HCEC 1CT (cell line): ENCODE results near the gene PACS2.
"Not testable (repeated sequence)": the region's sequence is repeated elsewhere in the genome, so short reads cannot be mapped to it uniquely, and the experiment has no call there.

Source experiments
- DNase-seq: peaks from one replicate; pipeline ENCODE4 v3.0.0-alpha.2; 2017

PACS2 gene

DNA sequence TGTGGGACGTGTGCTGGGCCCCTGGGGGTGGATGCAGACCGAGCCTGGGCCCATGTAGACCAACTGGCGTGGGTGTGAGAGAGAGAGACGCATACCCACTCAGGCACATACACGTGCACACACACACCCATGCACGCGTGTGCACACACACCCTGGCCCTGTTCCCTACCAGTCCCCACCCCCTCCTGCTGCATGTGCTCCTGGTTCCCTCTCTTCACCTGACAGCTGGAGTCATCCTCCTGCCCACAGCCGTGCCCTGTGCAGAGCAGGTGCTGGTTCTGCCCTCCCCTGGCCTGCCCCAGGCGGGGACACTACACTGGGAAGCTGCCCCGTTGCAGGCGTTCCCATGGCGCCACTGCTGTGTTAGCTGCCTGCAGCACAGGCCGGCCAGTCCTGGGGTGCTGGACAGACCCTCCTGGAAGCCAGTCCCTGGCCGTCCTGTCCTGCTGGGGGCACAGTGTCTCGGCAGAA, 18.5 kb downstream of the PACS2 start:
- DNase-seq: no peak

- DNase-seq: no peak
These were observed 19.2 kb downstream of the PACS2 start for GRCh38 chr14:105333613-105334364.

DNA sequence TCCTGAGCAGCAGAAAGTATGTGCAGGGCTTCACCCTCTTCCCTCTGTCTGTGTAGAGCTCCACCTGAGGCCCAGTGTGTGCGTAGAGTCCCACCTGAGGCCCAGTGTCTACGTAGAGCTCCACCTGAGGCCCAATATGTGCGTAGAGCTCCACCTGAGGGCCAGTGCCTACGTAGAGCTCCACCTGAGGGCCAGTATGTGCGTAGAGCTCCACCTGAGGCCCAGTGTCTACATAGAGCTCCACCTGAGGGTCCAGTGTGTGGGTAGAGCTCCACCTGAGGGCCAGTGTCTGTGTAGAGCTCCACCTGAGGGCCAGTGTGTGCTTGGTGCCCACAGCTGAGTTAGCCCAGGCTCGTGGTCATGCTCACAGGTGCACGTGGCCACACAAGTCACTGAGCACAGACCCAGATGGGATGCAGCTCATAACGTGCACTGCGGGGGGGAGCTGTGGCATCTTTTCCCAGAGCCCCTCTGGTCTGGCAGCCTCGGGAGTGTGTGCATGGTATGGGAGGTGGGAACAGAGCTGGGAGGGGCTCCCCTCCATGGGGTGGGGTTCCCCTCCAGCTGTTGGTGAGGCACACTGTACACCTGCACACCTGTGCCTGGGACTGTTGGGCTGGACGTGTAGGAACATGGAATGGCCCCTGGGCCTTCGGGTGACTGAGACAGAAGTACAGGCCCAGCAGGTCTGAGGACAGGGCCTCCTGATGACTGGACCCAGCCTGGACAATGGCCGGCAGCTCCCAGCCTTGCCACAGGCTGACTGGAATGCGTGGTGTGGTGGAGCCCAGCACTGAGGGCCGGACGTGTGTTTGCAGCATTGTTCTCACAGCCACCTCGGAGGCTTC, 20.1 kb downstream of the PACS2 start:
- DNase-seq: no peak

DNA sequence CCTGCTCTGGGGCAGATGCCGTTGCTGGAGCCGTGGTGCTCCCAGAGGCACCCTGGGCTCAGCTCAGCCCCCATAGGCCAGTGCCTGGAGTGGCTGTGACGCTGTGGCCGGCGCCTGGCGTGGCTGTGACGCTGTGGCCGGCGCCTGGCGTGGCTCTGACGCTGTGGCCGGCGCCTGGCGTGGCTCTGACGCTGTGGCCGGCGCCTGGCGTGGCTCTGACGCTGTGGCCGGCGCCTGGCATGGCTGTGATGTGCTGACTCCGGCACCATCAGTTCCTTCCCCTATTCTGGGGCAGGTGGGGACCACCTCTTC, 20.6 kb downstream of the PACS2 start:
- DNase-seq: not testable (repeated sequence)

DNA sequence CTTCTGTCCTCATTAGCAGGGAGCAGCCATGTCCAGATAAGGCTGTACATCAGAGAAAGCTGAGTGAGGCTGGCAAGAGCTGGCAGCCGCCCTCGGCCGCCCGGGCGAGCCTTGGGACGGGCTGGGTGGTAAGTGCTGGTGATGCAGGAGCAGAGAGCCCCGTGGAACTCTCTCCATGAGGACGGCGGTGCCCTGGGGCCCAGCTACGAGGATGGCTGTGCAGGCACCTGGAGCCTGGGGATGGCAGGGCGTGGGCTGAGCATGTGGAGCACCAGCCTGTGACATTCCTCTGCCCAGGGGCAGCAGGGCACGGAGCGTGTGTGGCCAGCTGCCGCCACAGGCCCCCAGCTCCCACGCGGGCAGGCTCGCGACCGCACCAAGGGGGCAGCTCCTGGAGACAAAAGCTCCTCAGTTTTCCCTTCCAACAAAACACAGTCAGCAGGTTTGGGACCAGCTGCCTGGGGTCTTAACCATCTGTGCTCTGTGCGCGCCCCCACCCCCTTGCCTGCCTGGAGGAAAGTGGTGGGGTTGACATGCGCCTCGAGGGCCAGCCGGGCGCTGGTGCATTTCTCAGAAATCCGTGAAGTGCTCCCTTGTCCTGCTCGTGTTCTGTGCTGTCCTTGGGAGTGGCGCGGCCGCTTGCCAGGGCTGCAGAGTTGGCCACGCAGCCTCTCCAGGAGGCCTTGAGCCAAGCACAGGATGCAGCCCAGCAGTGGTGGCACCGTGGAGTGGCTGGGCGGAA, 21.4 kb downstream of the PACS2 start:
- no peak for DNase-seq

GRCh38 chr14:105336477-105337287, 22.1 kb downstream of the PACS2 start:
- no peak for DNase-seq

- DNase-seq: no peak
These were observed 22.9 kb downstream of the PACS2 start for GRCh38 chr14:105337433-105337832.

DNA sequence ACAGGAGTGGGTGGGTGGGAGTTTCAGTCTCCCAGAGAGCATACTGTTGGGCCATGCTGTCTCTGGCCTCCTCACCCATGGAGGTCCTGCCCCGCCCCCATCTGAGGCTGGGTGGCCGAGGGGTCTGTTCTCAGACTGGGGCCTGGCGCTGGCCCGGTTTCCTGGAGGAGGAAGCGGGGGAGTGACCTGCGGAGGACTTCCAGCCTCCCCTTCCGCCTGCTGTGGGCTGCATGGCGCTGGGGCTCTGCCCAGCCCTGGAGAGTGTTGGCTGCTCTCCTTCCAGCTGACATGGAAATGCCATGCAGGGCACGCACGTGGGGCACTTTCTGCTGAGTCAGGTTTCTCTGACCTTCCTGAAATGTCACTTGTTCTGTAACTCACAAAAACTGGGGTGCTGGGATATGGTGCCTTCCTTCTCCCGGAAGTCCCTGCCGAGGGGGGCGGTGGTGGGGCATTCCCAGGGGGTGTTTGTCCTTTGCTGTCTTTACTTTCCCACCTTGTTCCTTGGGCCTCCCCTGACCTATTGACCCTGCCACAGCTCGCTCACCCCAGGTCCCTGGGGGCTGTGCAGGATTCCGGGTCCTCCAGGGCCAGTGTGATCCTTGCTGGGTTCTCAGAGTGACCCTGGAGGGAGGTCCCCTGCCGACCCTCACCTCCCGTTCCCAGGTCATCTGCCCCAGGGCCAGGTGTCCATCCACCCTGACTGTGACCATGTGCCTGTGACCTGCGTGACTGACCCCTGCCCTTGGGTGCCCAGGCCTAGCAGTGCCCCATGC, 23.6 kb downstream of the PACS2 start:
- DNase-seq: no peak

DNA sequence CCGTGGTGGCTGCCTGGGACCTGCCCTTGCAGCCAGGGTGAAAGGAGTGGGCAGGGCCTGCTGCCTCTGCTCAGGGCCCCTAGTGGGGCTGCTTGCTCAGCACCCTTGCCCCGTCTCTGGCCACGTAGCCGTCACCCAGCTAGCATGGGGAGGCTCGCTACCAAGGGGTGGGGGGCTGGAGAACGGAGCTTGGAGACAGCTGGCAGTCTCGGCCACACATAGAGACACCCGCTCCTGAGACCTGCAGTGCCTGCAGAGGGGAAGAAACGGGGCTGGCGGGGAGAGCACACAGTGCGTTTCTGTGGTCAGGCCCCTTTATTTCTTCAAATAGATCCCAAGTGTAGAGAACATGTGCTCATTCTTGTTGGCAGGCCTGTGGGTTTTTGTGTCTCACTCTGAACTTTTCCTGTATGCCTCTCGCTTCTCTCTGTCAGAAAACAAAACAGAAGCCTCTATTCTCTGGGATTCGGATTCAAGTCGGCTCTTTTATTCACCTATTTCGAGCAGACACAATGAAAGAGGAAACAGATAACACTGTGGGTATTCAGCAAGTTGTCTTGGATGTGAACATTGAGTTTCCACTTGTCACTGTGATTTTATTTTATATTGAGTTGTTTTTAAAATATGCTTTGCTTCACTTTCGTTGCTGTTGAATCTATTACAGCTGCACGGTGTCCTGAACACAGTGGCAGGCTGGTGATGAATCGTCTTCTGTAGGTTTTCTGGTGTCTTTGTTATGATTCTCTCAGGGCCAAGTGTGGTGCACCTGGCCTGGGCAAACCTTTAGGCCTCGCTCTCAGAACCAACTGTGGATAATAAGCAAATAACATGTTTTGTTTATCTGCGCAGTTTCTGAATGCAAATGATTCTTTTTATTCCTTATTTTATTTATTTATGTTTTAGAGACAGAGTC, 26.5 kb downstream of the PACS2 start:
- no peak for DNase-seq

DNA sequence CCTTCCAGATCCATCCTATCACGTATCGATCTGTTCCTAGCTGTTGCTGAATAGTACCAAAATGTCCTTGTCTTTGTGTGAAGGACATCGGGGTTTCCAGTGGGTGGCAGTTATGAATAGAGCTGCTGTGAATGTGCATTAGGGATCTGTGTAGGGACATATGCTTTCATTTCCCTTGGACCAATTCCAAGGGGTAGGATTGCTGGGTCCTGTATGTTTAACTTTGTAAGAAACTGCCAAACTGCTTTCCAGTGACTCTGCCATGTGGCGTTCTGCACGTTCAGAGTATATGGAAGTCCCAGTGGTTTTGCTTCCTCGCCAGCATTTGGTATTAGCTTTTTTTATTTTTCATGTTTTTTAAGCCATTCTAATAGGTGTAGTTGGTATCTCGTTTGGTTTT, 28.6 kb downstream of the PACS2 start:
- DNase-seq: no peak

DNA sequence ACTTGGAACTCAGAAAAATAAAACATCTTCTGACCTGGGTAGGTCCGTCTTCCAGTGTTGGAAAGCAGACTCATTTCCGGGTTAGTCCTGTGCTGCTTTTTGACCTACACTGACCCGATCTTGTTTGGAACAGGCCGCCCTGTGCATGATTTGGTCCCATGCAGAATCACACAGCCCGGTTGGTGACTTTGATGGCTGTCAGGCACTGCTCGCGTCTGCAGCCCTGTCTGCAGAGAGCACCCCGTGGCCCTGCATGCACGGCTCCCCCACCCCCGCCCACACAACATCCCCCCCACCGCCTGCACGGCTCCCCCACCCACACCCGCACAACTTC, 31.6 kb downstream of the PACS2 start:
- no peak for DNase-seq

- DNase-seq: no peak
These were observed 32.5 kb downstream of the PACS2 start for GRCh38 chr14:105346876-105347586.

- DNase-seq: no peak
These were observed 33.0 kb downstream of the PACS2 start for GRCh38 chr14:105347587-105347968.

DNA sequence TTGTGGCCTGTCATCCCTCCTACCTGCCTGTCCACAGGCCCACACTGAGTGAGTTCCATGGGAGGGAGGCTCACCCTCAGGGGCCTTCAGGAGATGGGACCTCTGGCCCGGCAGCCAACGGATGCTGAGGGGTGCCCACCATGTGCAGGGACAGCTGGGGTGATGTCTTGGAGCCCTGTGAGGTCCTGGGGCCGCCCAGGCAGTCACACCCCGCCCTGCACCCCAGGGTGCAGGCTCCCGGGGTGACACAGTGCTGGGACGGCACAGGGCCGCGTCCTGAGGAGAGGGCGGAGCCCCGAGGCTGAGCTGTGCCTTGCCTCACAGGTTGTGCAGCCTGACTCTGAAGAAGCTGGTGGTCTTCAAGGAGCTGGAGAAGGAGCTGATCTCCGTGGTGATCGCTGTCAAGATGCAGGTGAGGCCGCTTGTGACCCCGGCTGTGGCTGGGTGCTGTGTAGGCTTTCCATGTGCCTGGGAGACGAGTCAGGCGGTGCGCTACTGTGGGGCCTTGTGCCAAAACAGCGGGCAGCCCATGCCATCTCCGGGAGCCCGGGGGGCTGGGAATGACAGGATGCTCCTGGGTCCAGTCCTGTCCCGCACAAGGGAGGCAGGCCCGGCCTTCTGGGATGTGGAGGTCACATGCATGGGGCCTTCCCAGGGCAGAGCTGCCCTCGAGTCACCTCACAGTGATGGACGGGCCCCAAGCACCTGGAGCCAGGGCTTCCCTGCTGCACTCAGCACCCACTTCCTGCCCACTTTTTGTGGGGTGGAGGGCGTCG, 33.8 kb downstream of the PACS2 start:
- DNase-seq: no peak

- no peak for DNase-seq
These were observed 34.6 kb downstream of the PACS2 start for GRCh38 chr14:105348945-105349699.

DNA sequence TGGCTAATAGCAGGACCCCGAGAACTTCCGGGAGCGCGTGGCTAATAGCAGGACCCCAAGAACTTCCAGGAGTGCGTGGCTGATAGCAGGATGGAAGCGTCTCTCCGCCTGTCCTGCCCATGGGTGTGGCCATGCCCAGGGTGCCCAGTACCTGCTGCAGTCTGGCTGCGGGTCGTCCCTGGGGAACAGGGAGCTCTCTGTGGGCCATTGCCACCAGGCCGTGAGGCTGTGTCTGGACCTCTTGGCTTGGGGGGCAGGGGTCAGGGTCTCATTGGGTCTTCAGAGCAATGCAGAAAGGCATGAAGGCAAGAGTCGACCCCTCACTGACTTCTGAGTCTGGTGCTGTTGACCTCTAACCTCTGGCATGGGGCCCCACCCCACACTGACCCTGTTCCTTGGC, 35.4 kb downstream of the PACS2 start:
- DNase-seq: no peak

GRCh38 chr14:105350450-105351244, 36.1 kb downstream of the PACS2 start:
- DNase-seq: no peak

DNA sequence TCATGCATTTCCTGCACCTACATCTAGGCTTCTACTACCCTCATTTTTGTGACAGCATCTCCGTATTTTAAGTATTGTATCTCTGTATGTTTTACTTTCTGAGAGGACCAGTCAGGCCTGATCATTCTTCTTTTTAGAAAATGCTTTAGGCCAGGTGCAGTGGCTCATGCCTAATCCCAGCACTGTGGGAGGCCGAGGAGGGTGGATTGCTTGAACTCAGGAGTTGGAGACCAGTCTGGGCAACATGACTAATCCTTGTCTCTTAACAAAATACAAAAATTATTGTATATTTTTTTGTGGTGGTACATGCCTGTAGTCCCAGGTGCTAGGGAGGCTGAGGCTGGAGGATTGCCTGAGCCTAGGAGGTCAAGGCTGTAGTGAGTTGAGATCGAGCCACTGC, 36.9 kb downstream of the PACS2 start:
- DNase-seq: no peak
